ENCODE results near the gene YARS1. TPM values are rescaled to one million over a fixed set of nuclear protein-coding genes. Genes with fewer than 3 reads are reported as not detected.

The YARS1 gene
- total RNA-seq, 1 donor from 2014 or later, result 160 TPM

- peak; percentile 42 for TF ChIP-seq CTCF (IDR thresholded peaks at IDR 0.05)
- Mint-ChIP-seq H3K9me3 (ENCODE audit: low read depth) (no peaks in the 10 kb centered on the region), H3K27me3 (ENCODE audit: low read depth) (no peaks in the 10 kb centered on the region), H3K4me3 (ENCODE audit: unreplicated experiment) (peak overlapping the region; percentile 84), H3K36me3 (ENCODE audit: low read depth) (no peaks in the 10 kb centered on the region), H3K4me1 (ENCODE audit: low read depth) (peaks cover 17% of the 10 kb centered on the region), H3K27ac (ENCODE audit: unreplicated experiment) (peak overlapping the region; percentile 22)
- DNase-seq (ENCODE audit: low spot score), result no peak
Measured at GRCh38 chr1:32753532-32754316, 63.4 kb downstream of the YARS1 start.

GRCh38 chr1:32749771-32750170, 67.4 kb downstream of the YARS1 start:
- Mint-ChIP-seq H3K36me3 (ENCODE audit: low read depth) (peaks cover 1% of the 10 kb centered on the region), H3K4me3 (ENCODE audit: unreplicated experiment) (no peak overlapping the region), H3K27me3 (ENCODE audit: low read depth) (no peaks in the 10 kb centered on the region), H3K9me3 (ENCODE audit: low read depth) (no peaks in the 10 kb centered on the region), H3K4me1 (ENCODE audit: low read depth) (peaks cover 5% of the 10 kb centered on the region), H3K27ac (ENCODE audit: unreplicated experiment) (no peak overlapping the region)
- TF ChIP-seq CTCF (IDR thresholded peaks at IDR 0.05), result no peak
- no peak for DNase-seq (ENCODE audit: low spot score)

- H3K9me3 Mint-ChIP-seq (ENCODE audit: low read depth), result no peaks in the 10 kb centered on the region
- H3K27ac Mint-ChIP-seq (ENCODE audit: unreplicated experiment), result no peak overlapping the region
- H3K4me1 Mint-ChIP-seq (ENCODE audit: low read depth), result peaks cover 2% of the 10 kb centered on the region
- H3K27me3 Mint-ChIP-seq (ENCODE audit: low read depth), result no peaks in the 10 kb centered on the region
- H3K4me3 Mint-ChIP-seq (ENCODE audit: unreplicated experiment), result no peak overlapping the region
- H3K36me3 Mint-ChIP-seq (ENCODE audit: low read depth), result peaks cover 1% of the 10 kb centered on the region
- no peak for TF ChIP-seq CTCF (IDR thresholded peaks at IDR 0.05)
- DNase-seq (ENCODE audit: low spot score), result no peak
Measured at GRCh38 chr1:32749332-32749731, 67.8 kb downstream of the YARS1 start.

GRCh38 chr1:32748926-32749325, 68.2 kb downstream of the YARS1 start:
- Mint-ChIP-seq H3K27me3 (ENCODE audit: low read depth) (no peaks in the 10 kb centered on the region), H3K27ac (ENCODE audit: unreplicated experiment) (no peak overlapping the region), H3K9me3 (ENCODE audit: low read depth) (no peaks in the 10 kb centered on the region), H3K4me3 (ENCODE audit: unreplicated experiment) (no peak overlapping the region), H3K4me1 (ENCODE audit: low read depth) (no peaks in the 10 kb centered on the region), H3K36me3 (ENCODE audit: low read depth) (peaks cover 1% of the 10 kb centered on the region)
- no peak for TF ChIP-seq CTCF (IDR thresholded peaks at IDR 0.05)
- DNase-seq (ENCODE audit: low spot score), result no peak

GRCh38 chr1:32748348-32748747, 68.8 kb downstream of the YARS1 start:
- no peak for DNase-seq (ENCODE audit: low spot score)
- no peak for TF ChIP-seq CTCF (IDR thresholded peaks at IDR 0.05)
- Mint-ChIP-seq H3K27me3 (ENCODE audit: low read depth) (no peaks in the 10 kb centered on the region), H3K9me3 (ENCODE audit: low read depth) (no peaks in the 10 kb centered on the region), H3K27ac (ENCODE audit: unreplicated experiment) (no peak overlapping the region), H3K36me3 (ENCODE audit: low read depth) (peaks cover 1% of the 10 kb centered on the region), H3K4me3 (ENCODE audit: unreplicated experiment) (no peak overlapping the region), H3K4me1 (ENCODE audit: low read depth) (peaks cover 1% of the 10 kb centered on the region)

Data from chondrocyte (in vitro differentiated cells).